Measurements from ENCODE around the gene AZU1.
"Not testable (repeated sequence)": the region's sequence is repeated elsewhere in the genome, so short reads cannot be mapped to it uniquely, and the experiment has no call there.

Gene AZU1

GRCh38 chr19:875265-875879 lies 47.7 kb downstream of the AZU1 start:
- DNase-seq = no peak

GRCh38 chr19:876089-876488 lies 48.5 kb downstream of the AZU1 start:
- no peak for DNase-seq

- DNase-seq = no peak
Measured at GRCh38 chr19:876780-877314, 49.2 kb downstream of the AZU1 start.

GRCh38 chr19:877992-878660 lies 50.5 kb downstream of the AZU1 start:
- not testable (repeated sequence) for DNase-seq

GRCh38 chr19:878751-879561 lies 51.3 kb downstream of the AZU1 start:
- DNase-seq = not testable (repeated sequence)

- no peak for DNase-seq
Measured at GRCh38 chr19:879711-880438, 52.2 kb downstream of the AZU1 start.

Measured in activated effector memory CD4-positive, alpha-beta T cell treated with Interleukin-2 at 50 U/mL for 16 hours (primary cell).